T-cell (primary cell): ENCODE data around the gene TMPRSS2. TPM values are rescaled to one million over a fixed set of nuclear protein-coding genes. Genes with fewer than 3 reads are reported as not detected.

Experiments used
- ATAC-seq, 4 experiments: fragments of 200-7000 bp in 3 of 4; fragments of 150-1000 bp in 1 of 4; cut with Tn5 transposase; replicated peaks in 1 of 4; 1 replicate in 3 of 4; 2 replicates in 1 of 4; pipeline ENCODE4 v1.10.0; 2021; ENCODE audit warnings: moderate library complexity in 3 of 4, mild to moderate bottlenecking in 2 of 4, moderate number of reproducible peaks in 1 of 4
- CTCF ChIA-PET, 2 donors: fragments of 300-600 bp; sonication (Branson Sonifier 250); formaldehyde crosslinking; loops; one replicate each; lab custom pipeline; 2022; ENCODE audit warnings: antibody characterized with exemption in 2 of 2; lab: Charles Lee
- POLR2A ChIA-PET, 2 donors: fragments of 300-600 bp; sonication (Branson Sonifier 250); formaldehyde crosslinking; loops; one replicate each; lab custom pipeline; 2022; ENCODE audit warnings: antibody characterized with exemption in 2 of 2; lab: Charles Lee
- DNase-seq, 35 experiments: peaks; one replicate each; pipeline versions ENCODE4 v3.0.0 to v3.0.0-alpha.2; 2013 to 2023
- H3K27ac ChIP-seq: one replicate; pipeline ENCODE4 v1.5.1; 2013; ENCODE audit warnings: low read length
- H3K27me3 ChIP-seq, 2 experiments: replicated peaks in 1 of 2; 1 replicate in 1 of 2; 2 replicates in 1 of 2; pipeline versions ENCODE4 v1.6.1 to v1.7.0; 2013; ENCODE audit warnings: low read length in 1 of 2, mixed read lengths in 1 of 2; ENCODE audit not compliant: control insufficient read depth in 2 of 2, insufficient read depth in 2 of 2; ENCODE audit errors: extremely low read depth in 1 of 2
- H3K36me3 ChIP-seq, 2 donors: 1 replicate in 1 of 2; 2 replicates in 1 of 2; pipeline versions ENCODE4 v1.6.1 to v1.7.0; 2013; ENCODE audit warnings: low read length in 1 of 2; ENCODE audit not compliant: control insufficient read depth in 2 of 2, insufficient read depth in 1 of 2; ENCODE audit errors: extremely low read depth in 1 of 2
- H3K4me1 ChIP-seq, 2 experiments: 1 replicate in 1 of 2; 2 replicates in 1 of 2; pipeline versions ENCODE4 v1.6.1 to v1.7.0; 2013; ENCODE audit warnings: low read length in 2 of 2, mixed read lengths in 1 of 2; ENCODE audit not compliant: insufficient read depth in 2 of 2, control insufficient read depth in 1 of 2; ENCODE audit errors: extremely low read depth in 1 of 2
- H3K4me3 ChIP-seq, 2 donors: 1 replicate in 1 of 2; 2 replicates in 1 of 2; pipeline versions ENCODE4 v1.5.1 to v1.7.0; 2013; ENCODE audit warnings: mild to moderate bottlenecking in 2 of 2, low read length in 1 of 2, moderate library complexity in 1 of 2; ENCODE audit not compliant: control insufficient read depth in 1 of 2; ENCODE audit errors: extremely low read depth in 1 of 2
- H3K9me3 ChIP-seq: 2 replicates; pipeline ENCODE4 v1.7.0; 2013
- H3K27ac Mint-ChIP-seq, 2 donors: one replicate each; pipeline ENCODE4 v1.8.0; 2020 to 2021; ENCODE audit warnings: mild to moderate bottlenecking in 2 of 2, mixed read lengths in 2 of 2
- H3K27me3 Mint-ChIP-seq, 2 donors: one replicate each; pipeline ENCODE4 v1.8.0; 2021 to 2022; ENCODE audit warnings: mixed read lengths in 2 of 2
- H3K36me3 Mint-ChIP-seq: one replicate; pipeline ENCODE4 v1.8.0; 2021; ENCODE audit warnings: mixed read lengths
- H3K4me1 Mint-ChIP-seq, 3 donors: one replicate each; pipeline ENCODE4 v1.8.0; 2020 to 2022; ENCODE audit warnings: mixed read lengths in 3 of 3, mild to moderate bottlenecking in 1 of 3
- H3K4me3 Mint-ChIP-seq, 3 donors: one replicate each; pipeline ENCODE4 v1.8.0; 2020 to 2022; ENCODE audit warnings: mild to moderate bottlenecking in 3 of 3, mixed read lengths in 3 of 3, moderate library complexity in 3 of 3
- H3K9me3 Mint-ChIP-seq, 3 donors: one replicate each; pipeline ENCODE4 v1.8.0; 2020 to 2022; ENCODE audit warnings: mixed read lengths in 3 of 3
- WGBS: methylation state at CpG from one replicate; pipeline ENCODE4 v1.1.5; 2013; ENCODE audit warnings: missing lambda C conversion rate; ENCODE audit not compliant: insufficient coverage; 5-methylcytosine and 5-hydroxymethylcytosine counted together
- total RNA-seq, 35 experiments: library from RNA in 6 of 35; stranded (reverse) in 6 of 35; fragments of 120-200 nt in 1 of 35; gene quantifications; one replicate each; pipeline versions ENCODE4 v1.2.1 to v1.2.4 and lab custom pipeline; 2013 to 2026

Gene TMPRSS2
- total RNA-seq, 5 donors from 2014 or later (not counting 1 experiment from before 2014, with no cell fraction given), result 0.35 to 0.73 (median 0.53) TPM; not detected in 2

DNA sequence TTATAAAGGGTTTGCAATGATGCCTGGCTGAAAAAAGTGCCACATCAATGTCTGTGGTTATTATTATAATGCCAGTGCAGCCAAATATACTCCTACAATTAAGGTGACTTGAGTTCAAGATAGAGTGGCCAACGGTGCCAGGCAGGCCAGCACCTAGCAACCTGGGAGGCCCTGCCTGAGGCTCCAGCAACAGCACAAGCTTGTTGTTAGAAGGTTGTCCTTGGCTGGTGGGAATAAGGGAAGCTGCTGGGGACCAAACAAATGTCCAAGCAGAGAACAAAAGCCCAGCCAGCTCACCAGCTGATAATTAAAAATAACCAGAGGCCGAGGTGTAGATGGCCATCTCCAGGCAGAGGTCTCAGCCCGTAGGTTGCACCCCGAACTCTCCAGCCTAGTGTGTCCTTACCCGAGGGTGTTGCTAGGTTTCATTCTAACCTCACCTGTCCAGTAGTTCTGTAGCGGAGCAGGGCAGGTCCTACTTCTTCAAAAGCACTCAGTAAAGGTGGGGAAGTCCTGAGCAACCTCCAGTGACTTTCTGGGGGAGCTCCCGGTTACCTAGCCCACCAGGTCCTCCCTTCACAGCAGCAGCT is 1.9 kb downstream of the TMPRSS2 start:
- no peak for ATAC-seq
- Histone ChIP-seq H3K27ac (no peak overlapping the region), H3K4me1 (peaks cover 0 to 3% of the 10 kb centered on the region in 2 experiments), H3K9me3 (no peaks in the 10 kb centered on the region), H3K36me3 (no peaks in the 10 kb centered on the region), H3K27me3 (peaks cover 8 to 64% of the 10 kb centered on the region in 2 experiments), H3K4me3 (no peak overlapping the region)
- WGBS, result 54% methylated on average over 4 of the region's 7 CpGs
- Mint-ChIP-seq H3K36me3 (no peaks in the 10 kb centered on the region), H3K4me1 (peaks cover 0 to 5% (median 0%) of the 10 kb centered on the region in 3 donors), H3K4me3 (no peak overlapping the region), H3K9me3 (no peaks in the 10 kb centered on the region), H3K27me3 (peaks cover 34 to 53% of the 10 kb centered on the region in 2 donors), H3K27ac (no peak overlapping the region)
- ChIA-PET CTCF (no interaction called here), POLR2A (no interaction called here)
- no peak for DNase-seq

DNA sequence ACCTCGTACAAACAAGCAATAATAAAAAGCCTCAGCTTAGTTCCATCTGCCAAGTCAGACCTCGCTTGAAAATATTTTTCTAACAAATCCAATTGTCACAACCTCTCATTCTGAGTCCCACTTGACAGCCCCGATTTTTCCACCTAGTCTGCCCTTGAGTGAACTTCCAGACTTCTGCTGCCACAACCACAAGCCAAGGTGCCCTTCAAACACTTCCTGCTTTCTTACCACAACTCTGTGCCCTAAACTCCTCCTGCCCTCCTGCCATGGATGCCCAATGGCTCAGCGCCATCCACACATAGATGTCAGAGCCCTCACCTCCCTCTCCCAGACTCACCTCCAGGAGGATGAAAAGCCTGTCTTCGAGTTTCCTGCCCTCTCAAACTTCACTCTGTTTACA is 3.9 kb downstream of the TMPRSS2 start:
- peaks cover 24 to 45% of the 10 kb centered on the region in 2 donors for H3K27me3 Mint-ChIP-seq
- Histone ChIP-seq H3K9me3 (no peaks in the 10 kb centered on the region), H3K4me1 (peaks cover 0 to 3% of the 10 kb centered on the region in 2 experiments), H3K27ac (no peak overlapping the region), H3K27me3 (peaks cover 3 to 52% of the 10 kb centered on the region in 2 experiments), H3K36me3 (no peaks in the 10 kb centered on the region), H3K4me3 (no peak overlapping the region)
- CTCF ChIA-PET, result no interaction called here
- 40% methylated on average over 4 of the region's 5 CpGs for WGBS
- H3K4me3 Mint-ChIP-seq, result no peak overlapping the region
- POLR2A ChIA-PET, result no interaction called here
- H3K27ac Mint-ChIP-seq, result no peak overlapping the region
- DNase-seq (no peak), ATAC-seq (no peak)
- H3K4me1 Mint-ChIP-seq, result peaks cover 0 to 4% (median 0%) of the 10 kb centered on the region in 3 donors
- no peaks in the 10 kb centered on the region for H3K36me3 Mint-ChIP-seq
- no peaks in the 10 kb centered on the region for H3K9me3 Mint-ChIP-seq

DNA sequence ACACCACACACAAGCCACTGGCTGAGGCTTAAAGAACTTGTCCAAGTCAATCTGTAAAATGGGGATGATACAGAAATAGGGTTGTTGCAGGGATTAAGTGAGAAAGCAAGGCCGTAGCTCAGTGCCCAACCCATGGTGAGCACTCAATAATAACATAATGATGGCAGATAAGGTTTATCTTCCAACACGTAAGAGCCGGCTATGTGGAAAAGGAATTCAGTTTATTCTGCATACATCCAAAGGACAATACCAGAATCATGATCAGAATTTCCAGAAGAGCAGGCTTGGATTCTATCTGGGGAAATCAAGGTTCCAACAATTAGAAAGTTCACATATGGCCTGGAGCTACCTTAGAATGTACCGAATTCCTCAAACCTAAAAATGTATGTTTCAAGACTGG is 4.6 kb downstream of the TMPRSS2 start:
- Mint-ChIP-seq H3K4me3 (no peak overlapping the region), H3K9me3 (no peaks in the 10 kb centered on the region), H3K27me3 (peaks cover 25 to 39% of the 10 kb centered on the region in 2 donors), H3K4me1 (peaks cover 0 to 3% (median 0%) of the 10 kb centered on the region in 3 donors), H3K27ac (no peak overlapping the region), H3K36me3 (no peaks in the 10 kb centered on the region)
- H3K9me3 ChIP-seq, result no peaks in the 10 kb centered on the region
- no peaks in the 10 kb centered on the region for H3K36me3 ChIP-seq
- DNase-seq, result no peak
- peaks cover 3 to 46% of the 10 kb centered on the region in 2 experiments for H3K27me3 ChIP-seq
- no peak overlapping the region for H3K27ac ChIP-seq
- no peak overlapping the region for H3K4me3 ChIP-seq
- ChIA-PET POLR2A (no interaction called here), CTCF (no interaction called here)
- 100% methylated on average over 1 of the region's 4 CpGs for WGBS
- no peak for ATAC-seq
- H3K4me1 ChIP-seq, result peaks cover 0 to 2% of the 10 kb centered on the region in 2 experiments

DNA sequence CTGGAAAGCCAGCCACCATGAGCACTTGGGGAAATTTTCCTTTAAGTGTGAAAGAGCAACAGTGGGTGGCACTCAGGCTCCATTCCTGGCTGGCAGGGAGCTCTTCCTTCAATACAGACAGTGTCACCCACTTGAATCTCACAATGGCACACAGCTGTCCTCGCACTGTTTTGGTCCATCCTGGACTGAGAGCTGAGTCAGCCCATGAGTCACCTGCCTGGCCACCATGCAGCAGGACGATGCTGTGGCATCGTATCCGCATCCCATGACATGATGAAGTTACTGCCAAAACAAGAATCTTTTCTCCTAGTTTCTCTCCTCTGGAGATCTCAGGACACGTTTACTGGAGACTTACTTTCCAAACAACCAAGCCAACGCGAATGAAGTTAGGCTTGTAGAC is 6.0 kb downstream of the TMPRSS2 start:
- WGBS, result 85% methylated on average over 7 of the region's 7 CpGs
- H3K9me3 Mint-ChIP-seq, result no peaks in the 10 kb centered on the region
- H3K4me1 ChIP-seq, result no peaks in the 10 kb centered on the region
- H3K27me3 ChIP-seq, result peaks cover 3 to 37% of the 10 kb centered on the region in 2 experiments
- no peak for ATAC-seq
- H3K9me3 ChIP-seq, result no peaks in the 10 kb centered on the region
- H3K27me3 Mint-ChIP-seq, result peaks cover 25 to 39% of the 10 kb centered on the region in 2 donors
- no peaks in the 10 kb centered on the region for H3K36me3 ChIP-seq
- CTCF ChIA-PET, result no interaction called here
- peaks cover 0 to 3% (median 0%) of the 10 kb centered on the region in 3 donors for H3K4me1 Mint-ChIP-seq
- no peak for DNase-seq
- POLR2A ChIA-PET, result no interaction called here
- no peak overlapping the region for H3K27ac Mint-ChIP-seq
- no peaks in the 10 kb centered on the region for H3K36me3 Mint-ChIP-seq
- no peak overlapping the region for H3K4me3 Mint-ChIP-seq
- no peak overlapping the region for H3K27ac ChIP-seq
- no peak overlapping the region for H3K4me3 ChIP-seq

DNA sequence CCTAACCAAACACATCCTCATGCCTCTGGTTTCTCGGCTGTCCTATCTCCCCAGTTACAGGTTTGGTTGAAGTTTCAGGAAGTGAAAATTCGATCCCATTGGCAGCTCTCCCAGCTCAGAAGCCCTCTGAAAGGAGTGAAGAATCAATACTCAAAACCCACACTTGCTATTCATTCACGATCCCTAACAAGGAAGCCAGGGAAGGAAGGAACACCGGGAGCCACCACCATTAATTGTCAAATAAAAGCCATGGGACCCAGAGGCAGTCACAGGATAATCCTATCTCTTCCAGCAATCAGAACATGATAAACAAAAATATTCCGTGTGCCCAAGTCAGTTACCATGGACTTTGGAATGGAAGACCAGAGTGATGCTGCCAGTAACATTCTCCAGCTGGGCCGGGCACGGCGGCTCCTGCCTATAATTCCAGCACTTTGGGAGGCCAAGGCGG is 7.0 kb downstream of the TMPRSS2 start:
- ChIA-PET POLR2A (no interaction called here), CTCF (no interaction called here)
- Mint-ChIP-seq H3K9me3 (no peaks in the 10 kb centered on the region), H3K4me3 (no peak overlapping the region), H3K27me3 (peaks cover 25 to 29% of the 10 kb centered on the region in 2 donors), H3K36me3 (no peaks in the 10 kb centered on the region), H3K27ac (no peak overlapping the region), H3K4me1 (peaks cover 0 to 3% (median 0%) of the 10 kb centered on the region in 3 donors)
- no peak overlapping the region for H3K27ac ChIP-seq
- DNase-seq (no peak), ATAC-seq (no peak)
- 52% methylated on average over 3 of the region's 9 CpGs for WGBS
- H3K27me3 ChIP-seq, result peaks cover 0 to 27% of the 10 kb centered on the region in 2 experiments
- H3K36me3 ChIP-seq, result no peaks in the 10 kb centered on the region
- no peak overlapping the region for H3K4me3 ChIP-seq
- no peaks in the 10 kb centered on the region for H3K9me3 ChIP-seq
- no peaks in the 10 kb centered on the region for H3K4me1 ChIP-seq

DNA sequence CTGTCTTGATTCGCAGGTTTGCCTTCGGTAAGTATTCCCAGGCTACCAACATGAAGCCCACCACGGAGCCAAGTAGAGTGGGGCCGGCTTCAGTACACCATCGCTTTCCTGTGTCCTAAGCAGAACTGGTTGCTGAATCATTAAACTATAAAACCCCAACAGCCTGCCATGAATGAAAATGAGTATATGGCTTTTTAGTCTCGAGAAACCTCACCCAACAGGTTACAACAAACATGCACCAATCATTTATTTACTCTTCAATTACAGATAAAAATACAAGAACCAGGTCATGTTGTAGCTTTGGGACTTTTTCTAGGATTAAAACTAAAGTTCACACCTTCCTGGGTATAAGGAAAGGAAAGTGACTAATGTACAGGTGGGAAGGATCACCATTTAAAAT is 7.6 kb downstream of the TMPRSS2 start:
- peaks cover 0 to 3% (median 0%) of the 10 kb centered on the region in 3 donors for H3K4me1 Mint-ChIP-seq
- no peaks in the 10 kb centered on the region for H3K36me3 Mint-ChIP-seq
- H3K27ac ChIP-seq, result no peak overlapping the region
- no peaks in the 10 kb centered on the region for H3K4me1 ChIP-seq
- ChIA-PET CTCF (no interaction called here), POLR2A (no interaction called here)
- H3K36me3 ChIP-seq, result no peaks in the 10 kb centered on the region
- peaks cover 22 to 25% of the 10 kb centered on the region in 2 donors for H3K27me3 Mint-ChIP-seq
- no peak for ATAC-seq
- H3K9me3 Mint-ChIP-seq, result no peaks in the 10 kb centered on the region
- H3K9me3 ChIP-seq, result no peaks in the 10 kb centered on the region
- WGBS, result 73% methylated on average over 2 of the region's 6 CpGs
- no peak for DNase-seq
- no peak overlapping the region for H3K4me3 Mint-ChIP-seq
- H3K27me3 ChIP-seq, result peaks cover 0 to 22% of the 10 kb centered on the region in 2 experiments
- no peak overlapping the region for H3K4me3 ChIP-seq
- H3K27ac Mint-ChIP-seq, result no peak overlapping the region
